ENCODE data around the gene TSC22D2. TPM values are rescaled to one million over a fixed set of nuclear protein-coding genes. Genes with fewer than 3 reads are reported as not detected.

Gene TSC22D2
- total RNA-seq (2014; rRNA removed; shearing (Covaris generic)), result 3.2 and 9.1 TPM in 2 replicates

GRCh38 chr3:150408221-150409124, at the start of gene TSC22D2:
TSC22D2 (plus strand) TSS chr3:150408298; CDS start chr3:150409351, 1,053 bp downstream.
- DNase-seq (ENCODE audit: low read depth), result peak; percentile 98

GRCh38 chr3:150359381-150359780, 48.7 kb upstream of the TSC22D2 start:
- DNase-seq (ENCODE audit: low read depth), result no peak

DNA sequence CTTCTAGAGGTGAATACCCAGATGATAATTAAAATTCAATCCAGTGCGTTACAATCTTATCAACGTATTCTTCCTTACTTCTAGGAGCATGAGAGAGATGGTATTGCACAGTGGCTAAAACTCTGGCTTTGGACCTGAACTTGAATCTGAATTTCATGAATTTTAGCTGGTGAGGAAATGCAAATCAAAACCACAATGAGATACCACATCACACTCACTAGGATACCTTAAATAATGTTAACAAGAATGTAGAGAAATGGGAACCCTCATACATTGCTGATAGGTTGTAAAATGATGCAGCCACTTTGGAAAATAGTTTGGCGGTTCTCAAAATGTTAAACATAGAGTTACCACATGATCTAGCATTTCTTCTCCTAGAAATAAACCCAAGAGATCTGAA, 47.1 kb upstream of the TSC22D2 start:
- no peak for DNase-seq (ENCODE audit: low read depth)

GRCh38 chr3:150362515-150363302, 45.4 kb upstream of the TSC22D2 start:
- DNase-seq (ENCODE audit: low read depth), result no peak

DNA sequence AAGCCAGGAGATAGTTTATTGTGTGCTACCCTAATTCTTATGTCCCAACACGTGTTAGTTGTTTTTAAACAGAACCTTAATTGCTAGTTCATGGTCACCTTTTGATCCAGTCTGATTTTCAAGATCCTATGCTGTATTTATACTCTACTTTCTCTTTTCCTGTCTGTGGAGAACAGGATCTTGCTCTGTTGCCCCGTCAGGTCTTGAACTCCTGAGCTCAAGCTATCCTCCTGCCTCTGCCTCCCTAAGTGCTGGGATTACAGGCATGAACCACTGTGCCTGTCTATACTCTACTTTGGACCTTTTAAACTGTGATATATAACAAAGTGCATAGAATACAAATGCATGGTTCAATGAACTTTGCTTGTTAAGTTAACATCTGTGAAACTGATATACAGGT, 44.7 kb upstream of the TSC22D2 start:
- DNase-seq (ENCODE audit: low read depth), result no peak

- peak; percentile 83 for DNase-seq (ENCODE audit: low read depth)
Measured at GRCh38 chr3:150365132-150365604, 42.9 kb upstream of the TSC22D2 start.

GRCh38 chr3:150367757-150368156, 40.3 kb upstream of the TSC22D2 start:
- no peak for DNase-seq (ENCODE audit: low read depth)

GRCh38 chr3:150370122-150370602, 37.9 kb upstream of the TSC22D2 start:
- DNase-seq (ENCODE audit: low read depth), result peak; percentile 95

DNA sequence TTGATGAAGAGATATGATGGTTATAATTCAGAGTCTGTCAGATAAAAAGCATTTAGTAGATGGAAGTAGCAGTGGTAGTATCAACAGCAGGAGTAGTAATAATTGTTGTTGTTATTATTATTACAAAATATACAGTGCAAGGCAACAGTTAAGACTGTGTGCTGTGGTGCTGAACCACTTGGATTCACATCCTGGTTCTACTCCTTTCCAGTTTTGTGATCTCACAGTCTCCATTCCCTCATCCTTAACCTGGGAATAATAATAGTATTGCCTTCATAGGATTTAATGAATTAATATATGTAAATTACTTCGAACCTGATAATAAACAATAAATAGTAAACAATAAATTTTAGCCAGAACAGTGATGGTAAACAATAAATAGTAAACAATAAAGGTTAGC, 37.1 kb upstream of the TSC22D2 start:
- peak; percentile 27 for DNase-seq (ENCODE audit: low read depth)

GRCh38 chr3:150371741-150372254, 36.3 kb upstream of the TSC22D2 start:
- peak; percentile 97 for DNase-seq (ENCODE audit: low read depth)

DNA sequence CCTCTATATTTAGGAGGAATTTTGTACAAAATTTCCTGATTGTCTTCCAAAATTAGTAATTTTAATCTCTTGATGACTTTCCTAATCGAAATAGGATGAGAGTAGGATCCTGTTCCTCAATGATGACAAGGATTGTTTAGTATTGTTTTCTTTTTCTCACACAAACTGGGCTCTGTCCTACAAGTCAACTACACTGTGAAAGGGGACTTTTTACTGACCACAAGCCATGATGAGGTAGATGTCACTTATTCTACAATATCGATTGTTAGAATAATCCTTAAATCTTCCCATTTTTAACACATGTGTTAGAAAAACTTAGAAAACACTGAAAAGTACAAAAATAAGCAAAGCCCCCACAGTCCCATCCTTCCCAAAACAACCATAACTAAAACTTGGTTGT, 35.8 kb upstream of the TSC22D2 start:
- DNase-seq (ENCODE audit: low read depth), result no peak

- no peak for DNase-seq (ENCODE audit: low read depth)
Measured at GRCh38 chr3:150372722-150373121, 35.4 kb upstream of the TSC22D2 start.

GRCh38 chr3:150373234-150373875, 34.7 kb upstream of the TSC22D2 start:
- DNase-seq (ENCODE audit: low read depth), result no peak

GRCh38 chr3:150374975-150375374, 33.1 kb upstream of the TSC22D2 start:
- DNase-seq (ENCODE audit: low read depth), result no peak

DNA sequence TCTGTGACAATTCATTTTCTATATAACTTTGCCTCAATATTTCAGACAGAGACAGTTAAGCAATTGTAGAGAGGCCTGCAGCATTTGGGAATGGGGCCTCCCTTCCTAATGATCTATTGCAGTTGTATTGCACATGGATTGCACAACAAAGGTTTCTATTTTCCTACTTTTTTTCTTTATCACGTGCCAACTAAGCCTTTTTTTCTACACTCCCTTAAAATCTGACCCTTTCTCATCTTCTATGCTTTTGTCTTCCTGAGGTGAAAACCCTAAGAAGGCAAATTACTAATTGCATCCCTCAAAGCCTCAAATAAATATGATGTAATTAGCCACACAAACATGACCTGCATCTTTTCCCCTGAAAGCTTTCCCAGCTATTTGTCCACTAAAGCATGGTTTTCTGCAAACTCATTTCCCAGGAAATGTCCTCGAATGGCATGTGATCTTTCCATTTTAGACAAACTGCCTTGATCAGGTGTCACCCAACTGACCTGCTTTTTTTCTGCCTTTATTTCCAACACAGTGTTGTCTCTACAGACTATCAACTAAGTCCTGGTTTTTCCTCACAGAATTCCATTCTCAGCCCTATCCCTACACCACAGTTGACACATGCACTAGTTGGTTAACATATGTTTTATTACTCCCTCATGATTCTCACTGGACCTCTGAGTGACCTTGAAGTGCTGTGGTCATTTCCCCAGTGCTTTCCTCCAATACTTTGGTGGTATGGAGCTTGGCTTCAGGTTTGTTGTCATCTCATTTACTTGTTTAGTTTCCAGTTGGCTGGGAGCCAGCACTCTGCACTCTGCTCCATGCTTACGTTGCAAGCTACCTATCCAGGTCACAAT, 31.9 kb upstream of the TSC22D2 start:
- no peak for DNase-seq (ENCODE audit: low read depth)

DNA sequence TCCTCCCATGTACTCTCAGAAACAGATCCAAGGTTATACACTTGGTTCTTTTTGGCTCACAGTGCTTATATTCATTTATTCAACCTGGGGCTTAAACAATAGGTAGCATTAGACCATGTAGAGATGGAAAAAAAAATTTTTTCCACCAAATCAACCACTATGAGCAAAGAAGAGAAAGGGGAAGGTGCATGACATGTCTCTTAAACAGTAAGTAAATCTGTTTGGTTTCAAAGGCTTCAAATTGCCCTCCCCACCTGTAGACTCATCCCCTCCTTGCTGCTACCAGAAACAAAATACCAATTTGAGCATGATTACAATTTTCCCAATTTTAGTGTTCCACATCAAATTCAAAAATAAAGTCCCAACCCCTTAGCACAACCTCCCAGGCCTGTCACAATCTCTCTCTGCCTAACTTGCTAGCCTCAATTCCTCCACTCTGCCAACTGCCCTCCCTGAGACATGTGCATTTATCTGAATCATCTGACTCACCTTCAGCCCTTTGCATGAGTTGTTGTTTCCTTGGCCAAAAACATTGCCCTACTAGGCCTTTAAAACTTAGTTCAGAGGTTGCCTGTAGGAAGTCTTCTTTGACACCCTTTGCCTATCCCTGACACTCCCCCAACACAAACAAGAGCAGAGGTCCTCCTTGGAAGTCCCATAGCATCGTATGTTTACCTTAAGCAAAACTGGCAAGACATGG, 30.3 kb upstream of the TSC22D2 start:
- no peak for DNase-seq (ENCODE audit: low read depth)

GRCh38 chr3:150378301-150378748, 29.8 kb upstream of the TSC22D2 start:
- DNase-seq (ENCODE audit: low read depth), result no peak

- DNase-seq (ENCODE audit: low read depth), result no peak
Measured at GRCh38 chr3:150379469-150379868, 28.6 kb upstream of the TSC22D2 start.

- no peak for DNase-seq (ENCODE audit: low read depth)
Measured at GRCh38 chr3:150384296-150385212, 23.5 kb upstream of the TSC22D2 start.

Data from Daoy (cell line).